OCI-M2 (cell line): ENCODE results near the gene AGBL1.
"Not testable (repeated sequence)": the region's sequence is repeated elsewhere in the genome, so short reads cannot be mapped to it uniquely, and the experiment has no call there.

Experiments
- DNase-seq: peaks from one replicate; lab custom pipeline; 2025; ENCODE audit not compliant: unreplicated experiment; lab: John Stamatoyannopoulos, UW

The AGBL1 gene

DNA sequence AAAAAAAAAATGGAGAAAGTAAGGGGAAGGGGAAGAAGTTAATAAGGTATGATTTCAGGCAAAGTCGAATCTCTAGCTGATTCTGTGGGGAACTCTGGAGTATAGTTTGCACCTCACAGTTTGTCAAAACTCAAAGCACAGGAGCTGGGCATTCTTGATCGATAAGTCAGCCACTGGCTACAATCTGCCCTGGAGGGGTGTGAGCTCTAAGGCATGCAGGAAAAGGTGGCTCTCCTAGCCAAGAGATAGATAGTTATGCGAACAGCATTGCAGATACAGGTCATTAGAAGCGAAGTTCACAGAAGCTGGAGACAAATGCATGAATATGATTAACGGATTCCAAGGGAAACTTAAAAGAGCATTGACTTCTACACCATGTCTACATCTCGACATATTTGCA lies 952.6 kb downstream of the AGBL1 start:
- no peak for DNase-seq

DNA sequence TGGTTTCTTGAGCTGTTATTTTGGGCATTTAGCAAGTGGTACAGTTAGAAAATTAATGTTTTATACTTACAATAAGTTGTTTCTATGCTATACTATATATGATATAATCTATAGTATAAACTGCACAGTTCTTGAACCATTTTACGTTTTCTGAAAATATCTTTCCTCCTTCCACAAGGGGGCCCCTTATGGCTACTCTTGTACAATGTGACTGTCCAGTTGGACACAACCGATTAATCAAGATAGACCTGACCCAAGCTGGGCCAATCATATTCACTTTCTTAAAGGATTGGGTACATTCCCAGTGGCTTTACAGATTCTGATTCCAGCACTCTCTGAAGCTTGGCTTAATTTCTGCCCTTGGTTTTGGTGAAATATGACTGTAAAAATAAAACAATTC lies 953.4 kb downstream of the AGBL1 start:
- no peak for DNase-seq

DNA sequence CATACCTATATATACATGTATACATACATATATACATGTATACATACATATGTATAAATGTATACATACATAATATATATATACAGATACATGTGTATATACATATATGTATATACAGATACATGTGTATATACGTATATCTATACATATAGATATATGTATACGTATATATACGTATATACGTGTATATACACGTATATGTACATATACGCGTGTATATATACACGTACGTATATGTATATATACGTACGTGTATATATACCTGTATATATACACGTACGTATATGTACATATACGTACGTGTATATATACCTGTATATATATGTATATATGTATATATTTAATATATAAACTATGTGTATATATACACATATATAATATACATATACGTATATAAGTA lies 955.2 kb downstream of the AGBL1 start:
- no peak for DNase-seq

DNA sequence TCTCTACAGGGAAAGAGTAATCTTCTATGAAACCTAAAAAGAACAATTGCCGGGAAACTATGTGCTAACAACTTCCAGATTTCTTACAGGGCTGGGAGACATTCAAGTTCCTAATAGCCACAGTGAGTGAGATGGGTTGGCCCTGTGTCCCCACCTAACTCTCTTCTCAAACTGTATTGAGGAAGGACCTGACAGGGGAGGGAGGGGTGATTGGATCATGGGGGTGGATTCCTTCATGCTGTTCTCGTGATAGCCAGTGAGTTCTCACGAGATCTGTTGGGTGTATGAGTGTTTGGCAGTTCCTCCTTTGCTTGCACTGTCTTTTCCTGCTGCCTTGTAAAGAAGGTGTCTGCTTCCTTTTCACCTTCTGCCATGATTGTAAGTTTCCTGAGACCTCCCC lies 958.7 kb downstream of the AGBL1 start:
- DNase-seq: no peak

DNA sequence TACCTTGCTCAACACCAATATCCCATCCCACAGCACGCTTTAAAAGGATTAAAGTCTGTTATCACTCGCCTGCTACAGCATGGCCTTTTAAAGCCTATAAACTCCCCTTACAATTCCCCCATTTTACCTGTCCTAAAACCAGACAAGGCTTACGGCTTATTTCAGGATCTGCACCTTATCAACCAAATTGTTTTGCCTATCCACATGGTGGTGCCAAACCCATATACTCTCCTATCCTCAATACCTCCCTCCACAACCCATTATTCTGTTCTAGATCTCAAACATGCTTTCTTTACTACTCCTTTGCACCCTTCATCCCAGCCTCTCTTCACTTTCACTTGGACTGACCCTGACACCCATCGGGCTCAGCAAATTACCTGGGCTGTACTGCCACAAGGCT lies 962.9 kb downstream of the AGBL1 start:
- not testable (repeated sequence) for DNase-seq

DNA sequence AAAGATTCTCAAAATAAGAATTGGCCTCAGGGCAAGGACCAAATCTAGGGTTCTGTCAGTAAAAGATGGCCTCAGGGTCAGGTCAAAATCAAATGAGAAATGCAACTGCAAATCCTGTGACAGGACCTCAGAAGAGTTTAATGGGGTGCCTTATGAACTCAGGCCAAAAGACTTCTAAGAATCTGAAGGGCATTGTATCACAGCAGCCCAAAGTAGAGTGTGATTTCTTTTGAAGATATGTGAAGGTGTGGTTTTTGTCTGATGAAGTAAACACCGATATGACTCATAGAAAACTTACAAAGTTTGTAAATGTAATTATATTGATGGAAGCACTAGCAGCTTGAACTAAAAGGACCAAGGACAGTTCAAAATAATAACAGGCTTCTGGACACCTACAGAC lies 966.1 kb downstream of the AGBL1 start:
- DNase-seq: no peak

DNA sequence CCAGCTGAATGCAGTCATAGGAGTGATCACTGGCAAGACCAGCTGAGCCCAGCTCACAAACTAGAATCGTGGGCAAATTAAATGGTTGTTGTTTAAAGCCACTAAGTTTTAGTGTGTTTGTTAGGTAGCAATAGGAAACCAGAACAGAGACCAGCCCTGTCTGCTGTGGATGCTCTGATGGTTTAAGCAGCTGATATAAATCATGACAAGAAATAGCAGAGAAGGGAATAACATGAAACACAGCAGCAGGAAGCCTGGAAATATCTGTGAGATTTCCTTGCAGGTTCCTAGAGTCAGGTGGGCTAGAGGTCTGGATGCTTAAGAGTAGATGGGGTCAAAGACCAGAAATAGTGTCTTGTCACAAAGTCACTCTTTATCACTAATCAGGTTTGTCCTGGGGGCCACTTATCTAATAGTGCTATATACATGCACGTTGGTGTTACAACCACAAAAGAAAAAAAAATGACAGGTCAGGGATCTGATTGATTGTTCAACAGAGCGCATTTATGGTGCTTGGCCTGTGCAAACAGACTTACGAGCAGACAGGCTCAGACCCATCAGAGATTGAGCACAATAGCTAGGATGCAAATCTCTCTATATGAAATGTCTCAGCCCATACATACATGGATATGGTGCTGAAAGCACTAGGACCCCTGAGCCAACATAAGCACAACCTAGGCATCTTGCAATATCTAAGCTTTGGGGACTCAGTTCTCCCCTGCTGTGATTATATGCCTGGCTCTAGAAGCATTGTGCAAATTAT lies 967.7 kb downstream of the AGBL1 start:
- no peak for DNase-seq
